ENCODE measurements around the gene CP. TPM values are rescaled to one million over a fixed set of nuclear protein-coding genes. Genes with fewer than 3 reads are reported as not detected.

CP gene
- 1.7 TPM in 1 of 2 replicates, not detected in the other for total RNA-seq (2014; rRNA removed; shearing (Covaris generic))

GRCh38 chr3:149221783-149222517 lies at the start of gene CP:
Gene CP, minus strand, starts transcription at chr3:149221829. Its CDS starts 37 bp downstream, at chr3:149221792.
- H3K27ac ChIP-seq: no peak within 1 kb of the TSS
- H3K4me1 ChIP-seq (replicated peaks): peaks cover 16% of the 10 kb centered on the region
- peak in 1 of 2 experiments; percentile 28 for DNase-seq (ENCODE audit: low read depth in 1 of 2, low spot score in 2 of 2)
- no peak within 1 kb of the TSS for H3K4me3 ChIP-seq
- no peaks in the 10 kb centered on the region for H3K9me3 ChIP-seq (replicated peaks)
- H3K27me3 ChIP-seq (replicated peaks): no peaks in the 10 kb centered on the region
- H3K36me3 ChIP-seq: no peaks in the 10 kb centered on the region

- no peak for DNase-seq (ENCODE audit: low read depth in 1 of 2, low spot score in 2 of 2)
Observed at GRCh38 chr3:149270180-149270579, 48.6 kb upstream of the CP start.

GRCh38 chr3:149269687-149270086 lies 48.1 kb upstream of the CP start:
- H3K27me3 ChIP-seq (replicated peaks): no peaks in the 10 kb centered on the region
- H3K27ac ChIP-seq: no peak overlapping the region
- H3K9me3 ChIP-seq (replicated peaks): no peaks in the 10 kb centered on the region
- no peaks in the 10 kb centered on the region for H3K4me1 ChIP-seq (replicated peaks)
- no peak for DNase-seq (ENCODE audit: low read depth in 1 of 2, low spot score in 2 of 2)
- H3K4me3 ChIP-seq: no peak overlapping the region
- no peaks in the 10 kb centered on the region for H3K36me3 ChIP-seq

More at GRCh38 chr3:149270180-149270579, 48.6 kb upstream of the CP start:
- Histone ChIP-seq H3K9me3 (replicated peaks) (no peaks in the 10 kb centered on the region), H3K27me3 (replicated peaks) (no peaks in the 10 kb centered on the region), H3K27ac (no peak overlapping the region), H3K4me1 (replicated peaks) (no peaks in the 10 kb centered on the region), H3K4me3 (no peak overlapping the region), H3K36me3 (no peaks in the 10 kb centered on the region)

- Histone ChIP-seq H3K27ac (no peak overlapping the region), H3K4me1 (replicated peaks) (no peaks in the 10 kb centered on the region), H3K27me3 (replicated peaks) (no peaks in the 10 kb centered on the region), H3K36me3 (no peaks in the 10 kb centered on the region), H3K4me3 (no peak overlapping the region), H3K9me3 (replicated peaks) (no peaks in the 10 kb centered on the region)
- DNase-seq (ENCODE audit: low read depth in 1 of 2, low spot score in 2 of 2): no peak
Observed at GRCh38 chr3:149267565-149267964, 45.9 kb upstream of the CP start.

- H3K27me3 ChIP-seq (replicated peaks): no peaks in the 10 kb centered on the region
- no peak for DNase-seq (ENCODE audit: low read depth in 1 of 2, low spot score in 2 of 2)
Observed at GRCh38 chr3:149266736-149267135, 45.1 kb upstream of the CP start.

GRCh38 chr3:149263856-149264255 lies 42.2 kb upstream of the CP start:
- H3K36me3 ChIP-seq: no peaks in the 10 kb centered on the region
- no peak for DNase-seq (ENCODE audit: low read depth in 1 of 2, low spot score in 2 of 2)
- H3K9me3 ChIP-seq (replicated peaks): no peaks in the 10 kb centered on the region
- no peak overlapping the region for H3K27ac ChIP-seq
- no peak overlapping the region for H3K4me3 ChIP-seq
- no peaks in the 10 kb centered on the region for H3K27me3 ChIP-seq (replicated peaks)
- no peaks in the 10 kb centered on the region for H3K4me1 ChIP-seq (replicated peaks)

More at GRCh38 chr3:149266736-149267135, 45.1 kb upstream of the CP start:
- no peak overlapping the region for H3K27ac ChIP-seq
- H3K9me3 ChIP-seq (replicated peaks): no peaks in the 10 kb centered on the region
- no peaks in the 10 kb centered on the region for H3K4me1 ChIP-seq (replicated peaks)
- no peak overlapping the region for H3K4me3 ChIP-seq
- H3K36me3 ChIP-seq: no peaks in the 10 kb centered on the region

GRCh38 chr3:149258714-149259113 lies 37.1 kb upstream of the CP start:
- H3K9me3 ChIP-seq (replicated peaks): no peaks in the 10 kb centered on the region
- DNase-seq (ENCODE audit: low read depth in 1 of 2, low spot score in 2 of 2): no peak
- H3K27ac ChIP-seq: no peak overlapping the region

GRCh38 chr3:149258298-149258697 lies 36.7 kb upstream of the CP start:
- H3K4me3 ChIP-seq: no peak overlapping the region
- H3K27me3 ChIP-seq (replicated peaks): no peaks in the 10 kb centered on the region
- no peak overlapping the region for H3K27ac ChIP-seq
- peaks cover 7% of the 10 kb centered on the region for H3K4me1 ChIP-seq (replicated peaks)
- no peaks in the 10 kb centered on the region for H3K36me3 ChIP-seq
- DNase-seq (ENCODE audit: low read depth in 1 of 2, low spot score in 2 of 2): no peak
- H3K9me3 ChIP-seq (replicated peaks): no peaks in the 10 kb centered on the region

More at GRCh38 chr3:149258714-149259113, 37.1 kb upstream of the CP start:
- Histone ChIP-seq H3K4me3 (no peak overlapping the region), H3K36me3 (no peaks in the 10 kb centered on the region), H3K4me1 (replicated peaks) (peaks cover 6% of the 10 kb centered on the region), H3K27me3 (replicated peaks) (no peaks in the 10 kb centered on the region)

GRCh38 chr3:149252272-149252671 lies 30.6 kb upstream of the CP start:
- H3K27me3 ChIP-seq (replicated peaks): no peaks in the 10 kb centered on the region
- no peak overlapping the region for H3K4me3 ChIP-seq
- no peaks in the 10 kb centered on the region for H3K9me3 ChIP-seq (replicated peaks)
- H3K4me1 ChIP-seq (replicated peaks): peaks cover 24% of the 10 kb centered on the region
- no peak overlapping the region for H3K27ac ChIP-seq
- DNase-seq (ENCODE audit: low read depth in 1 of 2, low spot score in 2 of 2): no peak
- H3K36me3 ChIP-seq: no peaks in the 10 kb centered on the region

GRCh38 chr3:149251186-149251585 lies 29.6 kb upstream of the CP start:
- peaks cover 35% of the 10 kb centered on the region for H3K4me1 ChIP-seq (replicated peaks)
- no peak overlapping the region for H3K4me3 ChIP-seq
- no peaks in the 10 kb centered on the region for H3K27me3 ChIP-seq (replicated peaks)
- H3K27ac ChIP-seq: no peak overlapping the region
- no peak for DNase-seq (ENCODE audit: low read depth in 1 of 2, low spot score in 2 of 2)
- no peaks in the 10 kb centered on the region for H3K9me3 ChIP-seq (replicated peaks)
- no peaks in the 10 kb centered on the region for H3K36me3 ChIP-seq

- no peak overlapping the region for H3K27ac ChIP-seq
- DNase-seq (ENCODE audit: low read depth in 1 of 2, low spot score in 2 of 2): peak in 1 of 2 experiments; percentile 55
- no peaks in the 10 kb centered on the region for H3K9me3 ChIP-seq (replicated peaks)
- no peaks in the 10 kb centered on the region for H3K27me3 ChIP-seq (replicated peaks)
- no peak overlapping the region for H3K4me3 ChIP-seq
- no peaks in the 10 kb centered on the region for H3K36me3 ChIP-seq
- H3K4me1 ChIP-seq (replicated peaks): peaks cover 36% of the 10 kb centered on the region
Observed at GRCh38 chr3:149247929-149248691, 26.5 kb upstream of the CP start.

GRCh38 chr3:149247008-149247710 lies 25.5 kb upstream of the CP start:
- Histone ChIP-seq H3K9me3 (replicated peaks) (no peaks in the 10 kb centered on the region), H3K4me1 (replicated peaks) (peaks cover 36% of the 10 kb centered on the region), H3K4me3 (no peak overlapping the region), H3K27ac (no peak overlapping the region), H3K36me3 (no peaks in the 10 kb centered on the region), H3K27me3 (replicated peaks) (no peaks in the 10 kb centered on the region)
- no peak for DNase-seq (ENCODE audit: low read depth in 1 of 2, low spot score in 2 of 2)

GRCh38 chr3:149245738-149246451 lies 24.3 kb upstream of the CP start:
- DNase-seq (ENCODE audit: low read depth in 1 of 2, low spot score in 2 of 2): peak in 1 of 2 experiments; percentile 34
- H3K27ac ChIP-seq: no peak overlapping the region
- peaks cover 36% of the 10 kb centered on the region for H3K4me1 ChIP-seq (replicated peaks)
- no peaks in the 10 kb centered on the region for H3K36me3 ChIP-seq
- H3K27me3 ChIP-seq (replicated peaks): no peaks in the 10 kb centered on the region
- H3K4me3 ChIP-seq: no peak overlapping the region
- H3K9me3 ChIP-seq (replicated peaks): no peaks in the 10 kb centered on the region

All from SJSA1 (cell line).